ENCODE measurements around the gene EOGT.
A peak's percentile ranks its signal among the peaks of the same experiment; 100 is the strongest.

Gene EOGT

GRCh38 chr3:69005071-69005790, 8.3 kb downstream of the EOGT start:
- Mint-ChIP-seq H3K27me3 (no peaks in the 10 kb centered on the region), H3K4me1 (peaks cover 8% of the 10 kb centered on the region), H3K4me3 (no peak overlapping the region), H3K36me3 (ENCODE audit: insufficient read depth) (peaks cover 41% of the 10 kb centered on the region), H3K9me3 (no peaks in the 10 kb centered on the region), H3K27ac (ENCODE audit: low read depth) (no peak overlapping the region)
- DNase-seq (ENCODE audit: low spot score in 2 of 2), result no peak
- ATAC-seq (replicated peaks; ENCODE audit: extremely low read depth, poor library complexity, severe bottlenecking), result no peak

DNA sequence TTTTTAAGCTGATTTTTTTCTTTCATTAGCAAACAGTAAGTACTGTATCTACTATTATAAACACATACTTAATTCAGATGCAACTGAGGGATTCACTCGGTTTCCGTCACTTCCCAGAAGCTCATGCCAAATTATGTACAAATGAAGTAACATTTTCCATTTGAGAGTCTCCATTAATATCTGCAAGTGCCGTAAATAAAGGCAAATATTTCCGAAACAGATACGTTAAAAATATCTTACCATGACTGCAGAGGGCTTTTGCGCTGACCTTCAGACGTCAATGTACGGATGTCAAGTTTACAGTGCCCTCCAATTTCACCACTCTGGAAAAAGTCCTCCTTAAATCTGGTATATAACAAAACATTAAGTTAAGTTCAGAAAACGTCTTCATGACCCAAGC, 9.3 kb downstream of the EOGT start:
- peaks cover 43% of the 10 kb centered on the region for H3K36me3 Mint-ChIP-seq (ENCODE audit: insufficient read depth)

DNA sequence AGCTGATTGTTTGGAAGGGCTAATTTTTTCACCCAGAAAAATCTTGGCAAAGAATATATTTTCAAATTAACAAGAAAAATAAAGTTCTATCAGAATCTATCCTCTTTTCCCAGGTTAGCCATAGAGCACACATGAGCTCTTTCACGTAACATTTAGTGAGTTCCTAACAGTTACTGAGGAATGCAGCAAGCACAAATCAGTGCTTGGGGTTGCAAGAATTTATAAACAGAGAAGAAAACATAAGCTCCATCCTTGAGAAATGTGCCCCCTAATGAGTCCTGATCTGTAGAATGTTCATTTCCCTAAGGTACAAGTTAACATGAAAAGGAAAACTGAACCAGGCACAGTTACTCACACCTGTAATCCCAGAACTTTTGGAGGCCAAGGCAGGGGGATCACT, 13.9 kb downstream of the EOGT start:
- H3K9me3 Mint-ChIP-seq, result no peaks in the 10 kb centered on the region
- no peak for DNase-seq (ENCODE audit: low spot score in 2 of 2)
- no peak for ATAC-seq (replicated peaks; ENCODE audit: extremely low read depth, poor library complexity, severe bottlenecking)
- H3K36me3 Mint-ChIP-seq (ENCODE audit: insufficient read depth), result peaks cover 39% of the 10 kb centered on the region
- H3K4me3 Mint-ChIP-seq, result no peak overlapping the region
- no peak overlapping the region for H3K27ac Mint-ChIP-seq (ENCODE audit: low read depth)
- peaks cover 6% of the 10 kb centered on the region for H3K4me1 Mint-ChIP-seq
- H3K27me3 Mint-ChIP-seq, result no peaks in the 10 kb centered on the region

More for the DNA sequence above, 9.3 kb downstream of the EOGT start:
- no peaks in the 10 kb centered on the region for H3K9me3 Mint-ChIP-seq
- no peak overlapping the region for H3K27ac Mint-ChIP-seq (ENCODE audit: low read depth)
- DNase-seq (ENCODE audit: low spot score in 2 of 2) (no peak), ATAC-seq (replicated peaks; ENCODE audit: extremely low read depth, poor library complexity, severe bottlenecking) (no peak)
- no peaks in the 10 kb centered on the region for H3K27me3 Mint-ChIP-seq
- no peak overlapping the region for H3K4me3 Mint-ChIP-seq
- no peaks in the 10 kb centered on the region for H3K4me1 Mint-ChIP-seq

DNA sequence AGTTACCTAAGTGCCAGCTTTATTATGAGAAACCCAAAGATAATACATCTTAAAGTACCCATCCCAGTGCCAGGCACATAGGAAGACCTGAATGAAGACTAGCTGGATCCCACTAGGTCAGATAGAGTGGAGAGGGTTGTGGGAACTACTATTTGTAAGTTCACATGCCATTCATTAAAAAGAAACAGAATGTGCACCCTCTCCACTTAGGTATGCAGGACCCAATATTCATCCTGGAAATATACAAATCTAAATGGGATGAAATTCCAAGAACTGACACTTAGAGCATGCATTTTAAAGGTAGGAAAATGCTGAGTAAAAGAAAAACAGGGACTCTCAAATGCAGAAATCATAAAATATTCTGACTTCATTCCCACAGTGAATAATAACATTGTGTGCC, 14.3 kb downstream of the EOGT start:
- DNase-seq (ENCODE audit: low spot score in 2 of 2), result no peak
- Mint-ChIP-seq H3K4me3 (no peak overlapping the region), H3K9me3 (no peaks in the 10 kb centered on the region), H3K27me3 (no peaks in the 10 kb centered on the region), H3K27ac (ENCODE audit: low read depth) (no peak overlapping the region), H3K4me1 (peaks cover 6% of the 10 kb centered on the region), H3K36me3 (ENCODE audit: insufficient read depth) (peaks cover 36% of the 10 kb centered on the region)
- no peak for ATAC-seq (replicated peaks; ENCODE audit: extremely low read depth, poor library complexity, severe bottlenecking)

DNA sequence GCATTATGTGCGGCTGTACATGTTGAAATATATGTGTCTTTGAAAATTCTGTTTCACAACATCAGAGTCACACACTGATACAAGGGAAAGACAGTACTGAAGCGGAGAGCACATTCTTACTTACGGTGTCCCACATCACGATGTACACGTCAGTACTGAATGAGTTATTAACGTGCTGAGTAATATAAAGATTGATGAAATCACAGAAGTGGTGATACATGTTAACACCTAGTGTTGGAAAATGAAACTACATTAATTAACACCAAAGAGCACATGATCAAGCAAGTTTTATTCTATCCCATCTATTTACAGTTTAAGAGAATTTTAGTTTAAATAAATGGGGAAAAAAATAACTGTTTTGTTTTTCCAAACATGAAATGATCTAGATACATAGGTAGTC, 15.6 kb downstream of the EOGT start:
- ATAC-seq (replicated peaks; ENCODE audit: extremely low read depth, poor library complexity, severe bottlenecking) (peak; percentile 72), DNase-seq (ENCODE audit: low spot score in 2 of 2) (no peak)
- Mint-ChIP-seq H3K4me3 (peak overlapping the region; percentile 17), H3K36me3 (ENCODE audit: insufficient read depth) (peaks cover 31% of the 10 kb centered on the region), H3K9me3 (no peaks in the 10 kb centered on the region), H3K27ac (ENCODE audit: low read depth) (peak overlapping the region; percentile 50), H3K27me3 (no peaks in the 10 kb centered on the region), H3K4me1 (peaks cover 6% of the 10 kb centered on the region)

GRCh38 chr3:68996356-68996995, 17.0 kb downstream of the EOGT start:
- Mint-ChIP-seq H3K36me3 (ENCODE audit: insufficient read depth) (peaks cover 30% of the 10 kb centered on the region), H3K9me3 (no peaks in the 10 kb centered on the region), H3K4me3 (no peak overlapping the region), H3K27ac (ENCODE audit: low read depth) (no peak overlapping the region), H3K4me1 (peaks cover 6% of the 10 kb centered on the region), H3K27me3 (no peaks in the 10 kb centered on the region)
- no peak for DNase-seq (ENCODE audit: low spot score in 2 of 2)
- no peak for ATAC-seq (replicated peaks; ENCODE audit: extremely low read depth, poor library complexity, severe bottlenecking)

GRCh38 chr3:68988740-68989139, 24.7 kb downstream of the EOGT start:
- no peak overlapping the region for H3K27ac Mint-ChIP-seq (ENCODE audit: low read depth)
- H3K9me3 Mint-ChIP-seq, result no peaks in the 10 kb centered on the region
- no peaks in the 10 kb centered on the region for H3K27me3 Mint-ChIP-seq
- peaks cover 24% of the 10 kb centered on the region for H3K36me3 Mint-ChIP-seq (ENCODE audit: insufficient read depth)
- DNase-seq (ENCODE audit: low spot score in 2 of 2) (no peak), ATAC-seq (replicated peaks; ENCODE audit: extremely low read depth, poor library complexity, severe bottlenecking) (no peak)
- H3K4me1 Mint-ChIP-seq, result no peaks in the 10 kb centered on the region
- H3K4me3 Mint-ChIP-seq, result no peak overlapping the region

GRCh38 chr3:68987322-68987721, 26.2 kb downstream of the EOGT start:
- H3K27ac Mint-ChIP-seq (ENCODE audit: low read depth), result no peak overlapping the region
- DNase-seq (ENCODE audit: low spot score in 2 of 2) (no peak), ATAC-seq (replicated peaks; ENCODE audit: extremely low read depth, poor library complexity, severe bottlenecking) (no peak)
- H3K4me1 Mint-ChIP-seq, result no peaks in the 10 kb centered on the region
- H3K36me3 Mint-ChIP-seq (ENCODE audit: insufficient read depth), result peaks cover 28% of the 10 kb centered on the region
- H3K9me3 Mint-ChIP-seq, result no peaks in the 10 kb centered on the region
- H3K27me3 Mint-ChIP-seq, result no peaks in the 10 kb centered on the region
- no peak overlapping the region for H3K4me3 Mint-ChIP-seq

DNA sequence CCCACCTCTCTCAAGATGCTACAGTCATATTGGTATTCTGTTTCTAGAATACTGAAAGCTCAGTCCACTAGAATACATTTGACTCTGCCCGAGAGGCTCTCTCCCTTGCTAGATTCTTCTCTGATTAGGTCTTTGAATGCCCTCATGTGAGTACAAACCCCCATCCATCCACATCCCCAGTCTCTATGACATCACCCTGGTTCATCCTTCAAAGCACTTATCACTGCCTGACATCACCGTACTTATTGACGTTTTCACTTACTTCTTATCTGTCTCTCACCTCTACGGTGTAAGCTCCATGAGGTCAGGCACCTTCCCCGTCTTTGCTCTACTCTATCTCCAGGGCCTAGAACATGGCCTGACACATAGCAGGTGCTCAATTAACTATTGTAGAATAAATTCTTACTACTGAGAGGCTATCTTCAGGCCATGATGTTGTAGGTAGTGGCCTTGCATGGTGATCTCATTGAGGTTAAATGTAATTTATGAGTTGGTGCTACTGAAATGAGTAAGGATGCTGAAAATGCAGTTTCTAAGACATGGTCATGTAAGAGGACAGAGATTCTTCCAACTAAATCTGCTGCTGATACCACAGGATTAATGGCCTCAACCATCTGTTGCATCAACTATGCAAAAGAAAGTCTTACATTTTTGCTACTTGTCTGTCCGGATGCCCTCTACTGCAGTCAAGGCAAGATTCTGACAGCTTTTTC, 26.8 kb downstream of the EOGT start:
- no peak for ATAC-seq (replicated peaks; ENCODE audit: extremely low read depth, poor library complexity, severe bottlenecking)
- no peak overlapping the region for H3K4me3 Mint-ChIP-seq
- no peak for DNase-seq (ENCODE audit: low spot score in 2 of 2)
- no peak overlapping the region for H3K27ac Mint-ChIP-seq (ENCODE audit: low read depth)
- peaks cover 29% of the 10 kb centered on the region for H3K36me3 Mint-ChIP-seq (ENCODE audit: insufficient read depth)
- H3K4me1 Mint-ChIP-seq, result no peaks in the 10 kb centered on the region
- no peaks in the 10 kb centered on the region for H3K9me3 Mint-ChIP-seq
- no peaks in the 10 kb centered on the region for H3K27me3 Mint-ChIP-seq

DNA sequence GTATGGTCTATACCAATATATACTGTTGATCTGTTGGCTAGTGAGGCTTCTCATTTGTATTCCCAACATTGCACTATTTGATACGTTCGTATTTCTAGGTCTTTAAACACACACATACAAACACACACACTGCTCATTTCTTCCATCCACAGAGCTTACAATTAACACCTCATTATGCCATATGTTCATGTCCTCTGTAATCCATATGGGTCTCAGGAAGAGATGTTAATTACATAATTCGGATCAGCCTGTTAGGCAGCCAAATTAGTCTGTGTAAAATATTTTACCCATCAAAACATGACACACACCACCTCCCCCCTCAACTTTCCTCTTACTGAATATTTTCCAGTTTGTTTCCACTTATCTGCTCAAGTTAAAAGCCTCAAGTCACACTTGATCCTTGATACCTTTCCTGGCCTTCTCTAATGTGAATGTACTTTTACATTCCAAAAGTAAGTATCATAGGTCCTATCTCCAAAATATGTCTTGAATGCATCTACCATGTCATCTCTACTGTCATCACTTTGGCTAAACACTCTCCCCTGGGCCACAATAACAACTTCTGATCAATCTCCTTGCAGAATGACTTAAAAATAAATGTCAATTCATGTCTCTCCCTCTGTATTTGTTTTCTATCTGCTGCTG, 28.2 kb downstream of the EOGT start:
- no peaks in the 10 kb centered on the region for H3K4me1 Mint-ChIP-seq
- DNase-seq (ENCODE audit: low spot score in 2 of 2) (no peak), ATAC-seq (replicated peaks; ENCODE audit: extremely low read depth, poor library complexity, severe bottlenecking) (no peak)
- H3K4me3 Mint-ChIP-seq, result no peak overlapping the region
- H3K36me3 Mint-ChIP-seq (ENCODE audit: insufficient read depth), result peaks cover 38% of the 10 kb centered on the region
- no peak overlapping the region for H3K27ac Mint-ChIP-seq (ENCODE audit: low read depth)
- H3K27me3 Mint-ChIP-seq, result no peaks in the 10 kb centered on the region
- H3K9me3 Mint-ChIP-seq, result no peaks in the 10 kb centered on the region

GRCh38 chr3:68984011-68984530, 29.4 kb downstream of the EOGT start:
- DNase-seq (ENCODE audit: low spot score in 2 of 2), result no peak
- H3K27ac Mint-ChIP-seq (ENCODE audit: low read depth), result no peak overlapping the region
- no peaks in the 10 kb centered on the region for H3K4me1 Mint-ChIP-seq
- no peak for ATAC-seq (replicated peaks; ENCODE audit: extremely low read depth, poor library complexity, severe bottlenecking)
- H3K36me3 Mint-ChIP-seq (ENCODE audit: insufficient read depth), result peaks cover 42% of the 10 kb centered on the region
- H3K4me3 Mint-ChIP-seq, result no peak overlapping the region
- H3K9me3 Mint-ChIP-seq, result no peaks in the 10 kb centered on the region
- H3K27me3 Mint-ChIP-seq, result no peaks in the 10 kb centered on the region

DNA sequence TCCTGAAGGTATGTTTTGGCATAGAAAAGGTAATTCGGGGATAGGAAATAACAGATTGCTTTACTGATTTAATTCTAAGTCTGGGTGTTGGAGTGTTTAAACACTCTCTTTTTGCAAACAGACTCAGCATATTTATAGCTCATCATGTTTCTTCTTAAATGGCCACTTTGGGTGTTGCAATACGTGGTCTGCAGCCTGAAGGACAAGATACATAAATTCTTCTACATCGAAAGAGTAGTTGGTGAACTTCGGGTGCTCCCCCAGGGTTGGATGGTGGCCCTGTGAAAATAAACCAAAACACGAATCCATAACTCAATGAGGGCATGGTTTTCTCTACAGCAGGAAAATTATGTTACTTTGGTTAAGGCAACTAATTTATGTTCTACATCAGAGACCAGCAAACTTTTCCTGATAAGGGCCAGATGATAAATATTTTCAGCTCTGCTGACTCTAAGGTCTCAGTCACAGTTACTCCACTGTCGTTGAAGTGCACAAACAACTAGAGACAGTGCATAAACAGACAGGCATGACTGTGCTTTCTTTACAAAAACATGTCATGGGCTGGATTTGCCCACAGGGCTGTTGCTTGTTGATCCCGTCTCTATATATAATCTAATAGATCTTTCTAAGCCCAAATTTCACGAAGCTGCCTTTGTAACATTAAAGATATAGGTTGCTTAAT, 35.9 kb downstream of the EOGT start:
- H3K27ac Mint-ChIP-seq (ENCODE audit: low read depth), result no peak overlapping the region

More for the DNA sequence above, 35.9 kb downstream of the EOGT start:
- H3K27me3 Mint-ChIP-seq, result no peaks in the 10 kb centered on the region
- ATAC-seq (replicated peaks; ENCODE audit: extremely low read depth, poor library complexity, severe bottlenecking) (no peak), DNase-seq (ENCODE audit: low spot score in 2 of 2) (no peak)
- no peaks in the 10 kb centered on the region for H3K9me3 Mint-ChIP-seq
- no peaks in the 10 kb centered on the region for H3K4me1 Mint-ChIP-seq
- no peak overlapping the region for H3K4me3 Mint-ChIP-seq
- peaks cover 25% of the 10 kb centered on the region for H3K36me3 Mint-ChIP-seq (ENCODE audit: insufficient read depth)
